Natural killer cell (primary cell): Measurements from ENCODE around the gene SEZ6L2. TPM values are rescaled to one million over a fixed set of nuclear protein-coding genes. Genes with fewer than 3 reads are reported as not detected.

ENCODE experiments used
- ATAC-seq, 3 donors: fragments of 150-1000 bp in 2 of 3; fragments of 200-7000 bp in 1 of 3; cut with Tn5 transposase; 1 replicate in 1 of 3; 2 replicates in 2 of 3; pipeline ENCODE4 v1.10.0; 2021; ENCODE audit warnings: mild to moderate bottlenecking in 2 of 3, moderate library complexity in 2 of 3
- DNase-seq, 2 donors: peaks; one replicate each; pipeline versions ENCODE4 v3.0.0 to v3.0.0-alpha.2; 2013 to 2021; ENCODE audit warnings: mixed read lengths in 1 of 2
- H3K27ac ChIP-seq: one replicate; pipeline ENCODE4 v1.5.1; 2013; ENCODE audit warnings: mild to moderate bottlenecking, low read length
- H3K27me3 ChIP-seq: one replicate; pipeline ENCODE4 v1.6.1; 2013; ENCODE audit warnings: low read length; ENCODE audit not compliant: control insufficient read depth, insufficient read depth
- H3K36me3 ChIP-seq: one replicate; pipeline ENCODE4 v1.6.1; 2013; ENCODE audit warnings: low read length; ENCODE audit not compliant: control insufficient read depth, insufficient read depth
- H3K4me1 ChIP-seq: one replicate; pipeline ENCODE4 v1.6.1; 2013; ENCODE audit warnings: low read length; ENCODE audit not compliant: control insufficient read depth, insufficient read depth
- H3K4me3 ChIP-seq: one replicate; pipeline ENCODE4 v1.5.1; 2013; ENCODE audit warnings: low read length
- H3K9me3 ChIP-seq: one replicate; pipeline ENCODE4 v1.6.1; 2013; ENCODE audit warnings: low read length; ENCODE audit not compliant: control insufficient read depth, insufficient read depth
- H3K27ac Mint-ChIP-seq, 2 donors: one replicate each; pipeline ENCODE4 v1.8.0; 2022; ENCODE audit warnings: mild to moderate bottlenecking in 2 of 2, mixed read lengths in 2 of 2, moderate library complexity in 1 of 2
- H3K27me3 Mint-ChIP-seq, 2 donors: one replicate each; pipeline ENCODE4 v1.8.0; 2022; ENCODE audit warnings: low read depth in 2 of 2, mixed read lengths in 2 of 2
- H3K36me3 Mint-ChIP-seq: one replicate; pipeline ENCODE4 v1.8.0; 2022; ENCODE audit warnings: mixed read lengths
- H3K4me1 Mint-ChIP-seq, 2 donors: one replicate each; pipeline ENCODE4 v1.8.0; 2022; ENCODE audit warnings: mixed read lengths in 2 of 2
- H3K4me3 Mint-ChIP-seq: one replicate; pipeline ENCODE4 v1.8.0; 2022; ENCODE audit warnings: mild to moderate bottlenecking, moderate library complexity, mixed read lengths
- H3K9me3 Mint-ChIP-seq, 2 donors: one replicate each; pipeline ENCODE4 v1.8.0; 2022; ENCODE audit warnings: mixed read lengths in 2 of 2
- CTCF ChIP-seq: fragments of 200-600 bp; IDR thresholded peaks from one replicate; pipeline ENCODE4 v1.8.0; 2022; ENCODE audit warnings: antibody characterized with exemption
- WGBS: methylation state at CpG from one replicate; pipeline ENCODE4 v1.1.7; 2013; ENCODE audit warnings: missing lambda C conversion rate; ENCODE audit not compliant: insufficient coverage; 5-methylcytosine and 5-hydroxymethylcytosine counted together
- intact Hi-C: fragments of 100-400 bp; cut with micrococcal nuclease; formaldehyde crosslinking; loops from one replicate; pipeline ENCODE4 v1.14.2; 2022
- total RNA-seq, 4 donors: library from RNA; stranded (reverse); fragments of 120-200 nt in 1 of 4; gene quantifications; one replicate each; pipeline versions ENCODE4 v1.2.3 to v1.2.4, GENCODE V29; 2013 to 2022

The SEZ6L2 gene
- total RNA-seq, 3 donors from 2014 or later (not counting 1 experiment from before 2014, with no cell fraction given), result 0.14 TPM; not detected in 2

- H3K4me3 Mint-ChIP-seq, result no peak overlapping the region
- no peak for TF ChIP-seq CTCF
- 96% methylated on average over 2 of the region's 2 CpGs for WGBS
- H3K27me3 Mint-ChIP-seq, result peaks cover 0 to 4% of the 10 kb centered on the region in 2 donors
- Histone ChIP-seq H3K4me1 (no peaks in the 10 kb centered on the region), H3K36me3 (no peaks in the 10 kb centered on the region), H3K4me3 (no peak overlapping the region), H3K9me3 (no peaks in the 10 kb centered on the region), H3K27me3 (no peaks in the 10 kb centered on the region), H3K27ac (no peak overlapping the region)
- no peaks in the 10 kb centered on the region for H3K4me1 Mint-ChIP-seq
- H3K9me3 Mint-ChIP-seq, result no peaks in the 10 kb centered on the region
- no peaks in the 10 kb centered on the region for H3K36me3 Mint-ChIP-seq
- intact Hi-C loops, result no loop called here
- H3K27ac Mint-ChIP-seq, result no peak overlapping the region
- DNase-seq, result no peak
- no peak for ATAC-seq
Measured at GRCh38 chr16:29907973-29908372, 8.6 kb upstream of the SEZ6L2 start.

GRCh38 chr16:29906520-29907244, 7.3 kb upstream of the SEZ6L2 start:
- no peak for DNase-seq
- intact Hi-C loops, result no loop called here
- WGBS, result 93% methylated on average over 23 of the region's 23 CpGs

GRCh38 chr16:29905668-29906067, 6.3 kb upstream of the SEZ6L2 start:
- Histone ChIP-seq H3K27ac (no peak overlapping the region), H3K4me1 (peaks cover under 1% of the 10 kb centered on the region), H3K4me3 (no peak overlapping the region), H3K36me3 (no peaks in the 10 kb centered on the region), H3K9me3 (no peaks in the 10 kb centered on the region), H3K27me3 (no peaks in the 10 kb centered on the region)
- H3K4me1 Mint-ChIP-seq, result peaks cover 1 to 3% of the 10 kb centered on the region in 2 donors
- DNase-seq (no peak), ATAC-seq (no peak)
- H3K36me3 Mint-ChIP-seq, result no peaks in the 10 kb centered on the region
- peaks cover 0 to 11% of the 10 kb centered on the region in 2 donors for H3K27me3 Mint-ChIP-seq
- no peak overlapping the region for H3K4me3 Mint-ChIP-seq
- no peak for TF ChIP-seq CTCF
- H3K9me3 Mint-ChIP-seq, result no peaks in the 10 kb centered on the region
- intact Hi-C loops, result no loop called here
- WGBS, result 89% methylated on average over 13 of the region's 13 CpGs
- no peak overlapping the region for H3K27ac Mint-ChIP-seq

More at GRCh38 chr16:29906520-29907244, 7.3 kb upstream of the SEZ6L2 start:
- H3K27ac ChIP-seq, result no peak overlapping the region
- no peaks in the 10 kb centered on the region for H3K4me1 ChIP-seq
- H3K4me1 Mint-ChIP-seq, result no peaks in the 10 kb centered on the region
- no peak overlapping the region for H3K4me3 ChIP-seq
- H3K9me3 Mint-ChIP-seq, result no peaks in the 10 kb centered on the region
- no peak for ATAC-seq
- no peak overlapping the region for H3K27ac Mint-ChIP-seq
- TF ChIP-seq CTCF, result no peak
- no peaks in the 10 kb centered on the region for H3K27me3 ChIP-seq
- H3K9me3 ChIP-seq, result no peaks in the 10 kb centered on the region
- no peaks in the 10 kb centered on the region for H3K36me3 ChIP-seq
- H3K36me3 Mint-ChIP-seq, result no peaks in the 10 kb centered on the region
- no peak overlapping the region for H3K4me3 Mint-ChIP-seq
- peaks cover 0 to 8% of the 10 kb centered on the region in 2 donors for H3K27me3 Mint-ChIP-seq

- peaks cover 0 to 15% of the 10 kb centered on the region in 2 donors for H3K27me3 Mint-ChIP-seq
- H3K27ac Mint-ChIP-seq, result no peak overlapping the region
- H3K4me3 Mint-ChIP-seq, result no peak overlapping the region
- Histone ChIP-seq H3K27ac (no peak overlapping the region), H3K4me3 (no peak overlapping the region), H3K27me3 (peaks cover 2% of the 10 kb centered on the region), H3K4me1 (peaks cover 5% of the 10 kb centered on the region), H3K36me3 (no peaks in the 10 kb centered on the region), H3K9me3 (no peaks in the 10 kb centered on the region)
- DNase-seq (no peak), ATAC-seq (no peak)
- intact Hi-C loops, result no loop called here
- TF ChIP-seq CTCF, result no peak
- H3K9me3 Mint-ChIP-seq, result no peaks in the 10 kb centered on the region
- WGBS, result 95% methylated on average over 7 of the region's 7 CpGs
- peaks cover 5 to 7% of the 10 kb centered on the region in 2 donors for H3K4me1 Mint-ChIP-seq
- no peaks in the 10 kb centered on the region for H3K36me3 Mint-ChIP-seq
Measured at GRCh38 chr16:29904947-29905346, 5.6 kb upstream of the SEZ6L2 start.
